LNCAP (cell line): ENCODE data around the gene ARHGEF26.

Experiments
- TF ChIP-seq, protein P1 (sequence below): fragments of 450-650 bp; IDR thresholded peaks from 2 replicates; pipeline ENCODE4 v1.5.1; 2017; ENCODE audit warnings: mild to moderate bottlenecking

The ARHGEF26 gene

GRCh38 chr3:154122552-154122911 is 1.3 kb downstream of the ARHGEF26 start:
- TF ChIP-seq, protein P1, sequence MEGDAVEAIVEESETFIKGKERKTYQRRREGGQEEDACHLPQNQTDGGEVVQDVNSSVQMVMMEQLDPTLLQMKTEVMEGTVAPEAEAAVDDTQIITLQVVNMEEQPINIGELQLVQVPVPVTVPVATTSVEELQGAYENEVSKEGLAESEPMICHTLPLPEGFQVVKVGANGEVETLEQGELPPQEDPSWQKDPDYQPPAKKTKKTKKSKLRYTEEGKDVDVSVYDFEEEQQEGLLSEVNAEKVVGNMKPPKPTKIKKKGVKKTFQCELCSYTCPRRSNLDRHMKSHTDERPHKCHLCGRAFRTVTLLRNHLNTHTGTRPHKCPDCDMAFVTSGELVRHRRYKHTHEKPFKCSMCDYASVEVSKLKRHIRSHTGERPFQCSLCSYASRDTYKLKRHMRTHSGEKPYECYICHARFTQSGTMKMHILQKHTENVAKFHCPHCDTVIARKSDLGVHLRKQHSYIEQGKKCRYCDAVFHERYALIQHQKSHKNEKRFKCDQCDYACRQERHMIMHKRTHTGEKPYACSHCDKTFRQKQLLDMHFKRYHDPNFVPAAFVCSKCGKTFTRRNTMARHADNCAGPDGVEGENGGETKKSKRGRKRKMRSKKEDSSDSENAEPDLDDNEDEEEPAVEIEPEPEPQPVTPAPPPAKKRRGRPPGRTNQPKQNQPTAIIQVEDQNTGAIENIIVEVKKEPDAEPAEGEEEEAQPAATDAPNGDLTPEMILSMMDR: no peak

- TF ChIP-seq, protein P1: no peak
These were observed 1.8 kb downstream of the ARHGEF26 start for GRCh38 chr3:154122912-154123559.

DNA sequence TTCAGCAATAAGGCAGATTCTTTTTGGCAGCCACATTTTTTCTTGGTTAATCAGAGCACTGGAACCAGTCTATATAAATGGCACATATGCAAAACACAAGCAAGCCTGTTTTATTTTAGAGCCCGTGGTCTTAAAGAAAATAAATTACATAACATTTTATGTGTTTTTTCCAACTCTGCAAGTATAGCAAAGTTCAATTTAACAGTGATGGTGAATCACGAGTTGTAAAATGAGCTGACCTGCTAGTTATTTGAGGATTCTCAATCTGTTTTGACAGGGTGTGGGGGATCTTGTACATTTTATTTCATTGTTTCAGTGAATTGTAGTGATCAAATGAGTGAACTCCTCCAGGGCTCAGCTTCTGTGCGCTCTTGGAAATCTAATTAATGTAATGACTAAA is 2.7 kb downstream of the ARHGEF26 start:
- TF ChIP-seq, protein P1: no peak

- TF ChIP-seq, protein P1: no peak
These were observed 4.3 kb downstream of the ARHGEF26 start for GRCh38 chr3:154125378-154126030.

- TF ChIP-seq, protein P1: no peak
These were observed 5.5 kb downstream of the ARHGEF26 start for GRCh38 chr3:154126651-154127050.

DNA sequence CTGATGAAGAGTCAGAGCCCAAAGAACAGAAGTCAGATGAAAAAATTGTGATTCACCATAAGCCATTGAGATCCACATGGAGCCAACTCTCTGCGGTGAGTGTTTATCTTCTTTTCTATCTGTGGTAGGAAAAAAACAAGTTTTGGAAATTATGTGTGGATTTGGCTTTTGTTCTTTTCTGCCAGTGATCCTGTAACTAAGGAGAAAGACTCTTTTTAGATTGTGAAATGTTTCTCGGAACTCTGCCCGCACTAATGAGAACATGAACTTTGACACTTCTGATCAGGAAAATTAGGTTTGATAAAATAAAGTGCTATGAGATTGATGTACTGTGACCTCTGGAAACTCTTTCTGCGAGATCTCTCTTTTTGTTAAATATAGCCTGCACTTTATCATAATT is 8.4 kb downstream of the ARHGEF26 start:
- TF ChIP-seq, protein P1: no peak

- TF ChIP-seq, protein P1: no peak
These were observed 9.3 kb downstream of the ARHGEF26 start for GRCh38 chr3:154130540-154130939.
